PFSK-1 (cell line): ENCODE results near the gene OAS1.
A peak's percentile ranks its signal among the peaks of the same experiment; 100 is the strongest.

Experiments
- FOXP2 ChIP-seq: optimal IDR thresholded peaks from 2 replicates; pipeline ENCODE3; 2011; ENCODE audit warnings: borderline replicate concordance, control low read depth, inconsistent platforms; ENCODE audit not compliant: insufficient read depth; ENCODE audit errors: extremely low read length, extremely low read depth
- POLR2AphosphoS5 ChIP-seq: IDR thresholded peaks from 2 replicates; pipeline ENCODE4 v1.6.1; 2012; ENCODE audit warnings: low read depth, mild to moderate bottlenecking, control low read depth, low read length, moderate library complexity
- SIN3A ChIP-seq: IDR thresholded peaks from 2 replicates; pipeline ENCODE4 v1.6.1; 2012; ENCODE audit warnings: mild to moderate bottlenecking, low read length, moderate library complexity, borderline replicate concordance; ENCODE audit not compliant: insufficient read depth
- TAF1 ChIP-seq: IDR thresholded peaks from 2 replicates; pipeline ENCODE4 v1.6.1; 2012; ENCODE audit warnings: low read length, control low read depth, borderline replicate concordance; ENCODE audit not compliant: insufficient read depth
- TF ChIP-seq, protein P1 (sequence below), 2 experiments: IDR thresholded peaks; 2 replicates each; pipeline versions ENCODE4 v1.6.1 to v1.8.0; 2011 to 2012; ENCODE audit warnings: low read depth in 2 of 2, low read length in 2 of 2, control low read depth in 1 of 2, inconsistent platforms in 1 of 2, mild to moderate bottlenecking in 1 of 2, moderate library complexity in 1 of 2; ENCODE audit not compliant: insufficient read depth in 1 of 2

Gene OAS1

DNA sequence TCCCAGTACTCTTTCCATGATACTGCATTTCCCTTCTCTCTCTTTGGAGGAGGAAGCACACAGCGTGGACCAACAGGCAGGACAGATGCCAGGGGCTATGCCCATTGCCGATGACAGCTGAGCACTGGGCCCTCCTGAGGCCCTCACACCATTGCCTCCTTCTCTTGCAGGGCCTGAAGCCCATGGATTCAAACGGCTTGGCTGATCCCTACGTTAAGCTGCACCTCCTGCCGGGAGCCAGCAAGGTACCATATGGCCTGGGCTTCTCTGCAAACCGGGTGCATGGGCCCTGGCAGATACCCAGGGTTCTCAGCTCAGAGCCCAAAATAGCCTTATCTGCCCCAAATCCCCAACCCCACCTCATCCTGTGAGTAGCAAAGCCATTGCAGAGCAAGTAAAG lies 25.2 kb upstream of the OAS1 start:
- no peak for TF ChIP-seq POLR2AphosphoS5
- TF ChIP-seq TAF1 = no peak
- TF ChIP-seq SIN3A = no peak
- TF ChIP-seq FOXP2 = no peak
- TF ChIP-seq, protein P1, sequence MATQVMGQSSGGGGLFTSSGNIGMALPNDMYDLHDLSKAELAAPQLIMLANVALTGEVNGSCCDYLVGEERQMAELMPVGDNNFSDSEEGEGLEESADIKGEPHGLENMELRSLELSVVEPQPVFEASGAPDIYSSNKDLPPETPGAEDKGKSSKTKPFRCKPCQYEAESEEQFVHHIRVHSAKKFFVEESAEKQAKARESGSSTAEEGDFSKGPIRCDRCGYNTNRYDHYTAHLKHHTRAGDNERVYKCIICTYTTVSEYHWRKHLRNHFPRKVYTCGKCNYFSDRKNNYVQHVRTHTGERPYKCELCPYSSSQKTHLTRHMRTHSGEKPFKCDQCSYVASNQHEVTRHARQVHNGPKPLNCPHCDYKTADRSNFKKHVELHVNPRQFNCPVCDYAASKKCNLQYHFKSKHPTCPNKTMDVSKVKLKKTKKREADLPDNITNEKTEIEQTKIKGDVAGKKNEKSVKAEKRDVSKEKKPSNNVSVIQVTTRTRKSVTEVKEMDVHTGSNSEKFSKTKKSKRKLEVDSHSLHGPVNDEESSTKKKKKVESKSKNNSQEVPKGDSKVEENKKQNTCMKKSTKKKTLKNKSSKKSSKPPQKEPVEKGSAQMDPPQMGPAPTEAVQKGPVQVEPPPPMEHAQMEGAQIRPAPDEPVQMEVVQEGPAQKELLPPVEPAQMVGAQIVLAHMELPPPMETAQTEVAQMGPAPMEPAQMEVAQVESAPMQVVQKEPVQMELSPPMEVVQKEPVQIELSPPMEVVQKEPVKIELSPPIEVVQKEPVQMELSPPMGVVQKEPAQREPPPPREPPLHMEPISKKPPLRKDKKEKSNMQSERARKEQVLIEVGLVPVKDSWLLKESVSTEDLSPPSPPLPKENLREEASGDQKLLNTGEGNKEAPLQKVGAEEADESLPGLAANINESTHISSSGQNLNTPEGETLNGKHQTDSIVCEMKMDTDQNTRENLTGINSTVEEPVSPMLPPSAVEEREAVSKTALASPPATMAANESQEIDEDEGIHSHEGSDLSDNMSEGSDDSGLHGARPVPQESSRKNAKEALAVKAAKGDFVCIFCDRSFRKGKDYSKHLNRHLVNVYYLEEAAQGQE (IDR thresholded peaks at IDR 0.05; ENCODE audit: insufficient read depth in 1 of 2, low read depth in 2 of 2, low read length in 2 of 2) = no peak

GRCh38 chr12:112885236-112885635 lies 21.5 kb upstream of the OAS1 start:
- TF ChIP-seq, protein P1 (IDR thresholded peaks at IDR 0.05; ENCODE audit: insufficient read depth in 1 of 2, low read depth in 2 of 2, low read length in 2 of 2) = no peak
- TF ChIP-seq TAF1 (no peak), FOXP2 (no peak), POLR2AphosphoS5 (no peak), SIN3A (no peak)

- TF ChIP-seq, protein P1 (IDR thresholded peaks at IDR 0.05; ENCODE audit: insufficient read depth in 1 of 2, low read depth in 2 of 2, low read length in 2 of 2) = no peak
- TF ChIP-seq TAF1 = no peak
- no peak for TF ChIP-seq FOXP2
- no peak for TF ChIP-seq SIN3A
- TF ChIP-seq POLR2AphosphoS5 = no peak
Measured at GRCh38 chr12:112887550-112887949, 19.2 kb upstream of the OAS1 start.

- TF ChIP-seq, protein P1 (IDR thresholded peaks at IDR 0.05; ENCODE audit: insufficient read depth in 1 of 2, low read depth in 2 of 2, low read length in 2 of 2) = 0 out of 4 replicates have a peak, but pooled peaks of 1 of the 2 experiments have one; percentile 12
- TF ChIP-seq SIN3A = no peak
Measured at GRCh38 chr12:112891093-112892024, 15.4 kb upstream of the OAS1 start.

- TF ChIP-seq, protein P1 (IDR thresholded peaks at IDR 0.05; ENCODE audit: insufficient read depth in 1 of 2, low read depth in 2 of 2, low read length in 2 of 2) = peak; percentile 80 to 93
- no peak for TF ChIP-seq POLR2AphosphoS5
Measured at GRCh38 chr12:112892856-112893255, 13.9 kb upstream of the OAS1 start.
